Tibial artery (tissue), 4 donors: ENCODE measurements around the gene FOXO3.

ENCODE experiments used
- DNase-seq, 2 donors: peaks; one replicate each; pipeline ENCODE4 v3.0.0-alpha.2; 2019
- H3K27ac ChIP-seq, 2 donors: fragments of 200-600 bp; sonication (generic) in 1 of 2; 1 replicate in 1 of 2; 2 replicates in 1 of 2; pipeline ENCODE4 v1.5.1; 2018 to 2019; ENCODE audit warnings: mild to moderate bottlenecking in 1 of 2
- H3K27me3 ChIP-seq, 2 donors: fragments of 200-600 bp; sonication (generic) in 1 of 2; one replicate each; pipeline versions ENCODE4 v1.5.1 to v1.6.0; 2016 to 2019
- H3K36me3 ChIP-seq, 3 donors: fragments of 200-600 bp; sonication (generic) in 2 of 3; one replicate each; pipeline ENCODE4 v1.5.1; 2016 to 2019; ENCODE audit warnings: mild to moderate bottlenecking in 2 of 3
- H3K4me1 ChIP-seq, 4 donors: fragments of 200-600 bp; sonication (generic) in 2 of 4; 1 replicate in 3 of 4; 2 replicates in 1 of 4; pipeline ENCODE4 v1.5.1; 2016 to 2019
- H3K4me3 ChIP-seq, 2 donors: fragments of 200-600 bp; sonication (generic) in 1 of 2; 1 replicate in 1 of 2; 2 replicates in 1 of 2; pipeline ENCODE4 v1.5.1; 2018 to 2019; ENCODE audit warnings: mild to moderate bottlenecking in 2 of 2
- H3K9me3 ChIP-seq, 3 donors: fragments of 200-600 bp; sonication (generic) in 1 of 3; one replicate each; pipeline ENCODE4 v1.5.1; 2016 to 2019
- CTCF ChIP-seq, 2 experiments: fragments of 200-600 bp in 1 of 2; fragments of 450-650 bp in 1 of 2; IDR thresholded peaks; one replicate each; pipeline ENCODE4 v1.5.1; 2017 to 2019; ENCODE audit warnings: antibody characterized with exemption in 2 of 2, mild to moderate bottlenecking in 1 of 2, moderate library complexity in 1 of 2
- intact Hi-C: fragments of 100-400 bp; cut with DNase I; formaldehyde crosslinking; loops from one replicate; pipeline ENCODE4 v1.15.0; 2023; ENCODE audit warnings: low total_unique reads

Gene FOXO3

GRCh38 chr6:108616544-108616943 is 55.8 kb downstream of the FOXO3 start:
- no peak for TF ChIP-seq CTCF (IDR thresholded peaks at IDR 0.05)
- DNase-seq: no peak
- Histone ChIP-seq H3K27me3 (no peaks in the 10 kb centered on the region), H3K4me1 (peaks cover 0 to 92% (median 50%) of the 10 kb centered on the region in 4 donors), H3K27ac (peak overlapping the region; percentile 8 to 45), H3K4me3 (no peak overlapping the region), H3K36me3 (peaks cover 0 to 7% (median 0%) of the 10 kb centered on the region in 3 donors), H3K9me3 (peaks cover 0 to 8% (median 0%) of the 10 kb centered on the region in 3 donors)
- intact Hi-C loops: no loop called here

- H3K36me3 ChIP-seq: peaks cover 0 to 7% (median 0%) of the 10 kb centered on the region in 3 donors
- H3K9me3 ChIP-seq: peaks cover 0 to 8% (median 0%) of the 10 kb centered on the region in 3 donors
- no peaks in the 10 kb centered on the region for H3K27me3 ChIP-seq
- H3K27ac ChIP-seq: peak overlapping the region; percentile 8 to 45
- intact Hi-C loops: no loop called here
- H3K4me3 ChIP-seq: no peak overlapping the region
- H3K4me1 ChIP-seq: peaks cover 0 to 92% (median 52%) of the 10 kb centered on the region in 4 donors
- DNase-seq: no peak
- no peak for TF ChIP-seq CTCF (IDR thresholded peaks at IDR 0.05)
These were observed 56.3 kb downstream of the FOXO3 start for GRCh38 chr6:108616973-108617372.

GRCh38 chr6:108618623-108619152 is 58.0 kb downstream of the FOXO3 start:
- no peaks in the 10 kb centered on the region for H3K9me3 ChIP-seq
- peak overlapping the region; percentile 22 to 33 for H3K27ac ChIP-seq
- no peaks in the 10 kb centered on the region for H3K36me3 ChIP-seq
- DNase-seq: no peak
- H3K4me3 ChIP-seq: no peak overlapping the region
- intact Hi-C loops: no loop called here
- no peaks in the 10 kb centered on the region for H3K27me3 ChIP-seq
- H3K4me1 ChIP-seq: peaks cover 8 to 100% (median 70%) of the 10 kb centered on the region in 4 donors
- TF ChIP-seq CTCF (IDR thresholded peaks at IDR 0.05): no peak

GRCh38 chr6:108619431-108620197 is 58.9 kb downstream of the FOXO3 start:
- TF ChIP-seq CTCF (IDR thresholded peaks at IDR 0.05): no peak
- DNase-seq: no peak
- Histone ChIP-seq H3K9me3 (no peaks in the 10 kb centered on the region), H3K4me3 (no peak overlapping the region), H3K4me1 (peaks cover 8 to 100% (median 74%) of the 10 kb centered on the region in 4 donors), H3K36me3 (no peaks in the 10 kb centered on the region), H3K27ac (peak overlapping the region; percentile 22 to 42), H3K27me3 (no peaks in the 10 kb centered on the region)
- intact Hi-C loops: no loop called here

- no peak overlapping the region for H3K4me3 ChIP-seq
- peak; percentile 71 to 76 for DNase-seq
- H3K9me3 ChIP-seq: no peaks in the 10 kb centered on the region
- TF ChIP-seq CTCF (IDR thresholded peaks at IDR 0.05): peak in 1 of 2 experiments; percentile 14
- H3K27ac ChIP-seq: peak overlapping the region; percentile 57 to 61
- intact Hi-C loops: no loop called here
- H3K36me3 ChIP-seq: no peaks in the 10 kb centered on the region
- peaks cover 8 to 100% (median 80%) of the 10 kb centered on the region in 4 donors for H3K4me1 ChIP-seq
- no peaks in the 10 kb centered on the region for H3K27me3 ChIP-seq
These were observed 60.4 kb downstream of the FOXO3 start for GRCh38 chr6:108621117-108621516.
